DMS 273 (cell line): ENCODE data around the gene CTBP2.

Source experiments
- DNase-seq: peaks from one replicate; lab custom pipeline; 2025; ENCODE audit not compliant: unreplicated experiment; lab: John Stamatoyannopoulos, UW

CTBP2 gene

DNA sequence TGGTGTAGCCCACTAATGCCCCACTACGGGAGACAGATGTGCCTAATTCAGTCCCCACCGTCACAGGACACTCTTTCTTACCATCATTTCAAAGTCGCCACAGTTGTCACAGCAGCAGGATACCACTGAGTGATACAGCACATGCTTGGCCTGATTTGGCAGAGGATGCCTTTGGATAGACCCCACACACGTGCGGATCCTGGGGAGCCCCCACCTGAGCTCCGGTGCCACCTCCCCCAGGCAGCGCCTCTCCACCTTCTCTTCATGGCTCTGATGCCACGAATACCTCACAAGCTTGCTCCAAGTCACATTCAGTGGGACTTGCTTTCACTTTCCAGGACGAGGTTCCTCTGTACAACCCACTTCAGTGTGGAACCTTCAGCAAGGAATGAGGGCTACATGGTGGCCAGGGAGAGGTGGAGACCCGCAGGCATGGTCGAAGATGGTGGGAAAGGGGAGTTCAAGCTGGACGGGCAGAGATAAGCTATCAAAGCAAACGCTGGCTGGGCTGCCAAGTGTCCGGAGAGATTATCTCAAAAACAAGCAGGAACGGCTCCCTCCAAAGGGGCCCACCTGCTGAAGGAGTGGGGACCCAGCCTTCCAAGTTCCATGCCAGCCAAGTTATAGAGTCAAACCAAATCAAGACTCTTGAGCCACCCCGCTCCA, 111.0 kb downstream of the CTBP2 start:
- no peak for DNase-seq

GRCh38 chr10:125048094-125048864, 112.1 kb downstream of the CTBP2 start:
- DNase-seq: peak; percentile 78

- DNase-seq: no peak
Observed at GRCh38 chr10:125043841-125044658, 116.3 kb downstream of the CTBP2 start.

- DNase-seq: no peak
Observed at GRCh38 chr10:125041856-125042506, 118.4 kb downstream of the CTBP2 start.

GRCh38 chr10:125039354-125039769, 121.0 kb downstream of the CTBP2 start:
- no peak for DNase-seq

- DNase-seq: peak; percentile 23
Observed at GRCh38 chr10:125038637-125039036, 121.7 kb downstream of the CTBP2 start.

DNA sequence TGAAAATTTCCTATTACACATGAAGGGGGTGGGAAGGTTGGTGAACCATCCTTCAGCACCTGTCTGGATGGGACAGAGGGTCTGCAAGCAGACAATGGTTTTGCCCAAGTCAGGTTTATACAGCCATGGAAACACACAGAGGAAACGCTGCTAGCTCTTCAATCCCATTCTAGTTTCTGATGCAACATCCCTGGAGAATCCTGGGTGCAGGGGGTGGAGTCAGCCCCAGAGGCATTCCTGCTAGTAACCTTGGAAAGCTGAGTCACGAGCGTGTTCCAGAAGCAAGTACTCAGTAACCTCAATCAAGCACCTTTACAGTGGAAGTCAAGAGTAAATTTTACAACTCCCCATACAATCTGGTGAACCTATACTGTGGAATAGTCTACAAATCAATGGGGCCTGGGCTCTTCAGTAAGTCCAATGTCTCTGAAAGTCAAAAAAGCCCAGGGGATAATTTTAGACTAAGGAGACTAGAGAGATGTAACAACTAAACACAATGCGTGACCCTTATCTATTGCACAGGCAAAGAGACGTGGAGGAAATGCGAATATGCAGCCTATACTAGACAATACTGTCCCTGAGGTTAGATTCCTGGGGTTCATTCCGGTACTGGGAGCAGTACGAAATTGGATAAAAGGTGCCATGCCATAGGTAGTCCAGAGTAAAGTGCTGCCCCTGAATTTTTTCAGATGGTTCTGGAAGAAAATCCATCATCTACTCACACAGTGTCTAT, 123.1 kb downstream of the CTBP2 start:
- no peak for DNase-seq

- no peak for DNase-seq
Observed at GRCh38 chr10:125035588-125036295, 124.6 kb downstream of the CTBP2 start.

DNA sequence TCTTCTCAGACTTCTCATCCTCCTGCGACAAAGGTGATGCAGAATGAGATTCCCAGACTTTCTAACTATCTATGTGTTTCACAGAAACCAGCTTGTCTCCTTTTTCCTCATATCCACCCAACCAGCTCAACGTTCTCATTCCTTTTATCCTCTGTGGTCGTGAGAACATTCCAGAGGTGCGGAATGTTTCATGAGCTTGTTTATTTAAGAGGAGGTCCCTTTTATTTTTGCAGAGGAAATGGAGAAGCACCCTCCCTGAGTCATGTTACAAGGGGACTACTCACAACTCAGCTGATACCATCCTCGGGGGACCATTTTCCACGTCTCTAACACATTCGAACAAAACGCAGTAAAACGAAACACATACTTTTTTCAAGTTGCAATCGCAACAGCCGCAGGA, 125.2 kb downstream of the CTBP2 start:
- no peak for DNase-seq

GRCh38 chr10:125034675-125035074, 125.7 kb downstream of the CTBP2 start:
- DNase-seq: no peak

GRCh38 chr10:125033146-125033924, 127.0 kb downstream of the CTBP2 start:
- no peak for DNase-seq

- no peak for DNase-seq
Observed at GRCh38 chr10:125032474-125033020, 127.8 kb downstream of the CTBP2 start.

DNA sequence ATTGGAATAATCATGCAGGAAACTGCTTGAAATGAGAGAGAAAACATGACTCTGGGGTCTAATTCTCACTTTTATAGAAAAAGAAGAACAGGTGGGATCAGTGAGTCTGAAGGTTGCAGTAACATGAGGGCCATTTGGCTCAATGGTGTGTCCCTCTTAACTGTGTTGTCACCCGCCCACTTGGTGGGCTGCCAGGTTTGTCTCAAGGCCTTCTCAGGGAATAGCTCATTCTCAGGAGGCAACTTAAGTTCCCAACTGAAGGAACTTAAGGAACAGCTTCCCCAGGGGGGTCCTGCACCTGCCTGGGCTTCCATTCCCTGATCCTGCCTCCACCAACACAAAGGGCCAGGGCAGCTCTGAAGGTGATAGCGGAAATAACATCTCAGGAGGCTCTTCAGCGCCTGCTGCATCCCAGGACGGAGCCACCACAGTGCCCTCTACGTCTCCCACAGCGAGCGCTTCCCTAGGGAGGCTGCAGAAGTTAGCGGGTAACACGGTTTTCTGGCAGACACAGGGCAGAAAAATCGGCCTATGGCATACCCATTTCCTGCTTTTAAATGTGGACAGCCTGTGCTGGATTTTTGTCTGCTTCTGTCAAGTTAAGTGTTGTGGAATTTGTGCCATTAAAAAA, 129.7 kb downstream of the CTBP2 start:
- DNase-seq: no peak

- no peak for DNase-seq
Observed at GRCh38 chr10:125029584-125030242, 130.7 kb downstream of the CTBP2 start.

- no peak for DNase-seq
Observed at GRCh38 chr10:125027871-125028869, 132.2 kb downstream of the CTBP2 start.

DNA sequence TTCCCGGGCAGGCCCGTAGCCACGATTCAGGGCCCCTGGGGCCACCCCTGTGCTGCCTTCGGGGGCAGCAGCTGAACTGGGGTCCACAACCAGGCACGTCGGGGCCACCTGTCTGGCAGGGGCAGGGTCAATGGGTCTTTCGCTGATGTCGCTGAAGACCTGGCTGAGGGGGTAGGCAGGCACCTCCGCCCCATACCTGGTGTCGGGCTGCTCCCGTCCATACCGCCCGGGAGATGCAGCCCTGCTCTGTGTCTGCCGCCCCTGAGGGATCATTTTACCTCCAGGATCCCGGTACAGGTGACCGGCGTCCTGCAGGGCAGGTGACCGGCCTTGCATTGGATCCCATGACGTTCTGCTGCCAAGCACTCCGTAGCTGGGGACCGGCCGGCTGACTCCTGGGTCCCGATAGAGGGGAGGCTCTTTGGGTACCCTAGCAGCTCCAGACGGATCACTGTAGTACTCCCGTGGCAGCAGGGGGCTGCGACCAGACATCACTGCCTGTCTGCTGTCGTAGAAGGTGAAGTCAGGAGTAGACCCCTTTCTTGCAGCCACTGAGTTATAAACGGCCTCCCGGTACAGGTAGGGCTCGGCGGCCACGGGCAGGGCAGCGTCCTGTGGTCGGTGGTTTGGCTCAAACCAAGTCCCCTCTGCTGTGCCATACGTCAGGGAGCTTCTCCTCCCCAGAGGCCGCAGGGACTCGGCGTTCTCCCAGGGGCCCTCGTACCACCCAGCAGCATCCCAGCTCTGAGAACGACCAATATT, 133.2 kb downstream of the CTBP2 start:
- DNase-seq: no peak
